Breast epithelium (tissue), 4 donors: ENCODE data around the gene FEM1C. TPM values are rescaled to one million over a fixed set of nuclear protein-coding genes. Genes with fewer than 3 reads are reported as not detected.
A peak's percentile ranks its signal among the peaks of the same experiment; 100 is the strongest.

Experiments used
- DNase-seq, 2 donors: peaks; one replicate each; pipeline ENCODE4 v3.0.0-alpha.2; 2019; ENCODE audit warnings: low spot score in 2 of 2
- H3K27ac ChIP-seq, 2 donors: fragments of 200-600 bp; sonication (generic) in 1 of 2; one replicate each; pipeline ENCODE4 v1.5.1; 2016 to 2019; ENCODE audit warnings: mild to moderate bottlenecking in 1 of 2
- H3K27me3 ChIP-seq, 2 donors: fragments of 200-600 bp; sonication (generic) in 1 of 2; one replicate each; pipeline versions ENCODE4 v1.5.1 to v1.6.0; 2017 to 2019; ENCODE audit warnings: control low read depth in 1 of 2, mild to moderate bottlenecking in 1 of 2
- H3K36me3 ChIP-seq: fragments of 200-600 bp; one replicate; pipeline ENCODE4 v1.5.1; 2019
- H3K4me1 ChIP-seq, 2 donors: fragments of 200-600 bp; sonication (generic); one replicate each; pipeline ENCODE4 v1.5.1; 2016 to 2019; ENCODE audit warnings: control low read depth in 1 of 2
- H3K4me3 ChIP-seq, 3 donors: fragments of 200-600 bp; sonication (generic); 1 replicate in 2 of 3; 2 replicates in 1 of 3; pipeline ENCODE4 v1.5.1; 2016 to 2019; ENCODE audit warnings: mild to moderate bottlenecking in 3 of 3, moderate library complexity in 2 of 3
- H3K9me3 ChIP-seq, 2 donors: fragments of 200-600 bp; sonication (generic) in 1 of 2; one replicate each; pipeline ENCODE4 v1.5.1; 2016 to 2019; ENCODE audit warnings: control low read depth in 1 of 2
- POLR2A ChIP-seq: fragments of 450-650 bp; IDR thresholded peaks from one replicate; pipeline ENCODE4 v1.6.1; 2016; ENCODE audit warnings: antibody characterized with exemption, mild to moderate bottlenecking, moderate library complexity
- POLR2AphosphoS5 ChIP-seq, 3 donors: sonication (generic); formaldehyde crosslinking; IDR thresholded peaks; one replicate each; pipeline ENCODE4 v1.6.1; 2017; ENCODE audit warnings: antibody characterized with exemption in 3 of 3
- intact Hi-C: fragments of 100-400 bp; cut with DNase I; formaldehyde crosslinking; loops from one replicate; pipeline ENCODE4 v1.15.1; 2023; ENCODE audit warnings: low total_unique reads
- total RNA-seq, 3 donors: library from RNA; depleted of rRNA; stranded (reverse); fragments of >200 nt; gene quantifications; one replicate each; pipeline ENCODE4 v1.1.0, GENCODE V29; 2016
- TF ChIP-seq, protein P1 (sequence below), 3 donors: fragments of 450-650 bp; IDR thresholded peaks; one replicate each; pipeline ENCODE4 v1.5.1; 2016 to 2017; ENCODE audit warnings: antibody characterized with exemption in 3 of 3, mild to moderate bottlenecking in 3 of 3, moderate library complexity in 3 of 3

FEM1C gene
- total RNA-seq, 3 donors from 2014 or later = 19.3 to 30.6 (median 23.7) TPM

DNA sequence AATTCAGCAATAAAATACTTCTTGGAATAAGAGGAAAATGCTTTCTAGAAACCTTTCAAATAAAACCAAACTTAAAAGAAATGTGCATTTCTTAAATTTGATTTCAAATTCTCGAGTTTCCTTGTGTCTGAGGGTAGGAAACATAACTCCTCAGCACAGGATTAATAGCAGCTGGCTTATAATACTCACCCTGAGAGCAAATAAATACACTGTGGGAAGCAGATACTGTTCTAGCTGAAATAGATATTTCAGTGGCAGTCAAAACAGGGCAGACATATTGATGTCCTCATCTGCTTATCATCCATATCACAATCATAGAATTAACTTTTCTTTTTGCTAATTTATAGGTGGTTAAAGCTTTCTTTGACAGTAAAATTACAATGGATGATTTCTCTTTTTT, 24.1 kb upstream of the FEM1C start:
- intact Hi-C loops = no loop called here
- Histone ChIP-seq H3K9me3 (no peaks in the 10 kb centered on the region), H3K4me1 (no peaks in the 10 kb centered on the region), H3K36me3 (no peaks in the 10 kb centered on the region), H3K4me3 (no peak overlapping the region), H3K27ac (no peak overlapping the region), H3K27me3 (no peaks in the 10 kb centered on the region)
- TF ChIP-seq POLR2A (no peak), POLR2AphosphoS5 (IDR thresholded peaks at IDR 0.05) (no peak)
- TF ChIP-seq, protein P1, sequence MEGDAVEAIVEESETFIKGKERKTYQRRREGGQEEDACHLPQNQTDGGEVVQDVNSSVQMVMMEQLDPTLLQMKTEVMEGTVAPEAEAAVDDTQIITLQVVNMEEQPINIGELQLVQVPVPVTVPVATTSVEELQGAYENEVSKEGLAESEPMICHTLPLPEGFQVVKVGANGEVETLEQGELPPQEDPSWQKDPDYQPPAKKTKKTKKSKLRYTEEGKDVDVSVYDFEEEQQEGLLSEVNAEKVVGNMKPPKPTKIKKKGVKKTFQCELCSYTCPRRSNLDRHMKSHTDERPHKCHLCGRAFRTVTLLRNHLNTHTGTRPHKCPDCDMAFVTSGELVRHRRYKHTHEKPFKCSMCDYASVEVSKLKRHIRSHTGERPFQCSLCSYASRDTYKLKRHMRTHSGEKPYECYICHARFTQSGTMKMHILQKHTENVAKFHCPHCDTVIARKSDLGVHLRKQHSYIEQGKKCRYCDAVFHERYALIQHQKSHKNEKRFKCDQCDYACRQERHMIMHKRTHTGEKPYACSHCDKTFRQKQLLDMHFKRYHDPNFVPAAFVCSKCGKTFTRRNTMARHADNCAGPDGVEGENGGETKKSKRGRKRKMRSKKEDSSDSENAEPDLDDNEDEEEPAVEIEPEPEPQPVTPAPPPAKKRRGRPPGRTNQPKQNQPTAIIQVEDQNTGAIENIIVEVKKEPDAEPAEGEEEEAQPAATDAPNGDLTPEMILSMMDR (IDR thresholded peaks at IDR 0.05) = no peak
- no peak for DNase-seq

DNA sequence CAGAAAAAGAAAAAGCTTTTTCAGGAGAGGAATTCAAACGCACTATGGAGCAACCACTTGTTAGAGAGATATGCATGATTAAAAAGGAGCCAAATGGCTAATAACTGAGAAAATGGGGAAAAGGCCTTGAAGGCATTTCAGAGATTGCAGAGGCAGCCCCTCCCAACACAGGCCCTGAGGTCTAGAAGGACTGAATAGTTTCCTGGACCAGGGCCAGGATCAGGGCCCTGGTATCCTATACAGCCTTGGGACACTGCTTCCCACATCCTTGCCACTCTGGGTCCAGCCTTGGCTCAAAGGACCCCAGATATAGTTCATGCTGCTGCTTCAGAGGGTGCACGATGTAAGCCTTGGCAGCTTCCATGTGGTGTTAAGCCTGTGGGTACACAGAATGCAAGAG, 20.7 kb upstream of the FEM1C start:
- TF ChIP-seq POLR2AphosphoS5 (IDR thresholded peaks at IDR 0.05) (no peak), POLR2A (no peak)
- TF ChIP-seq, protein P1 (IDR thresholded peaks at IDR 0.05) = no peak
- intact Hi-C loops = no loop called here
- Histone ChIP-seq H3K27me3 (no peaks in the 10 kb centered on the region), H3K27ac (no peak overlapping the region), H3K9me3 (no peaks in the 10 kb centered on the region), H3K4me1 (no peaks in the 10 kb centered on the region), H3K36me3 (no peaks in the 10 kb centered on the region), H3K4me3 (no peak overlapping the region)
- DNase-seq = no peak

DNA sequence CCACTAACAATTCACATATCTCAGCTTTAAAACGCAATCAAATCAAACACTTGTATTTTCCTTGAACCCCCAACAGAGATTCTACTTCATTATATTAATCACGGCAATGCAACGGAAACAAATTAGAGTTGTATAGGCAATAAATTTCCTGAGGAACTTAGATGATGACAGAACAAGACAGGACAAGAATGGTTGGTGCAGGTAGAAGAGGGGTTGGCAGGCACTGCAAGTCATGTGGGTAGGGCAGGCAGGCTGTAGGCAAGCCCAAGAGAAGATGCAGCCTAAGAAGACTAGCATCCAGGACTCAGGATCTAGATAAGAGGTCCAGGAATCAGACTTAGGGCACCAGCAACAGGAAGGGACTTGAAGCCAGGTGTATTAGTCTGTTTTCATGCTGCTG, 16.6 kb upstream of the FEM1C start:
- DNase-seq = no peak
- H3K4me1 ChIP-seq = no peaks in the 10 kb centered on the region
- H3K9me3 ChIP-seq = no peaks in the 10 kb centered on the region
- TF ChIP-seq POLR2A (no peak), POLR2AphosphoS5 (IDR thresholded peaks at IDR 0.05) (no peak)
- TF ChIP-seq, protein P1 (IDR thresholded peaks at IDR 0.05) = no peak
- H3K4me3 ChIP-seq = no peak overlapping the region
- H3K27me3 ChIP-seq = no peaks in the 10 kb centered on the region
- no peaks in the 10 kb centered on the region for H3K36me3 ChIP-seq
- intact Hi-C loops = no loop called here
- H3K27ac ChIP-seq = no peak overlapping the region

DNA sequence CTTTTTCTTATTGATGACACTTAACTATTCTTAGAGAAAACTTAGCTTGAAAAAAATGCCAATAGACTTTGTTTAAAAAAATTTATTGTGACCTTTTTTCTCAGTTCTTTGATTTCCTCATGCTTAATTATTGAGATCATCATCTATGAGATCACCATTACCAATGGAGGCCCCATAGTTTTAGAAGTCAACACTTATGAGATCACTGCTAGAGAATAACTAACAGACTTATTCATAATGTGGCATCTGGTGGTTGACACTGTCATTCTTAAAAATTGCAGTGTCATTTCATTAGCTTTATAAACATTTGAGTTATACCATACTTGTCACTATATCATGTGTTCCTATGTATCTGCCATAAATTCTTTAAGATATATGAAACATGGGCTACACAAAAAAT, 14.9 kb upstream of the FEM1C start:
- Histone ChIP-seq H3K27ac (no peak overlapping the region), H3K4me3 (no peak overlapping the region), H3K4me1 (no peaks in the 10 kb centered on the region), H3K36me3 (no peaks in the 10 kb centered on the region), H3K27me3 (no peaks in the 10 kb centered on the region), H3K9me3 (no peaks in the 10 kb centered on the region)
- no peak for DNase-seq
- TF ChIP-seq POLR2AphosphoS5 (IDR thresholded peaks at IDR 0.05) (no peak), POLR2A (no peak)
- TF ChIP-seq, protein P1 (IDR thresholded peaks at IDR 0.05) = no peak
- intact Hi-C loops = loop anchor here (5.0 kb wide), 1 partner anchor 92 kb away; no protein-coding TSS in a partner anchor

DNA sequence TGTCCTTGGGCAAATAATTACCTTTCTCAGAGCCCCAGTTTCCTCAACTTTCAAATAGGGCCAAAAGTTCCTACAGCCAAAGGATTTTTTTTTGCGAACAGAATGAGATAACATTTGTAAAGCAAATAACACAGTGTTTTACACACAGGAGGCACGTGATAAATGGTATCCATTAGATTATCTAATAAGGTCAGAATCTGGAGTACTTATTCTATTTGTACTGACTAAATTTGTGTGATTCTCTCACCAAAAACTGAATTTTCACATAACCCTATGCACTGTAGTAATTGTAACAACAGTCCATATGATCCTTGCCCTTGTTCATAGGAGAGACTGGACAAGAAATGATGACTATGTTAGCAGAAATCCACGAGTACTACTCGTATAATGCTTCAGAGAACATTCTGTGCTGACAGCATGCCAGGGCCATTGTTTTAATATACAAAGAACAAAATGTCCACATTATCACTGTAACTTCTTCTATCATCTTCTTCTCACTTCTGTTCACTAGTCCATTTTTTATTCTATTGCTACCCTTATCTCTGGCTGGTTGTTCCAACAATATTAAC, 13.9 kb upstream of the FEM1C start:
- TF ChIP-seq, protein P1 (IDR thresholded peaks at IDR 0.05) = no peak
- no peak for TF ChIP-seq POLR2AphosphoS5 (IDR thresholded peaks at IDR 0.05)
- H3K4me3 ChIP-seq = no peak overlapping the region
- H3K9me3 ChIP-seq = no peaks in the 10 kb centered on the region
- no peak for DNase-seq
- intact Hi-C loops = loop anchor here (5.0 kb wide), 1 partner anchor 91 kb away; no protein-coding TSS in a partner anchor
- H3K4me1 ChIP-seq = no peaks in the 10 kb centered on the region
- no peaks in the 10 kb centered on the region for H3K27me3 ChIP-seq
- H3K36me3 ChIP-seq = no peaks in the 10 kb centered on the region
- H3K27ac ChIP-seq = peak overlapping the region in 1 of 2 donors; percentile 41
